Stimulated activated CD4-positive, alpha-beta T cell treated with anti-CD3 and anti-CD28 coated beads, TNF-alpha, amount 100 ng/mL, for 4 hours (primary cell): ENCODE measurements around the gene IFI27L1.
A peak's percentile ranks its signal among the peaks of the same experiment; 100 is the strongest.

Source experiments
- DNase-seq, 3 experiments: peaks; one replicate each; pipeline ENCODE4 v3.0.0-alpha.2; 2020; ENCODE audit warnings: low read depth in 3 of 3

Gene IFI27L1

DNA sequence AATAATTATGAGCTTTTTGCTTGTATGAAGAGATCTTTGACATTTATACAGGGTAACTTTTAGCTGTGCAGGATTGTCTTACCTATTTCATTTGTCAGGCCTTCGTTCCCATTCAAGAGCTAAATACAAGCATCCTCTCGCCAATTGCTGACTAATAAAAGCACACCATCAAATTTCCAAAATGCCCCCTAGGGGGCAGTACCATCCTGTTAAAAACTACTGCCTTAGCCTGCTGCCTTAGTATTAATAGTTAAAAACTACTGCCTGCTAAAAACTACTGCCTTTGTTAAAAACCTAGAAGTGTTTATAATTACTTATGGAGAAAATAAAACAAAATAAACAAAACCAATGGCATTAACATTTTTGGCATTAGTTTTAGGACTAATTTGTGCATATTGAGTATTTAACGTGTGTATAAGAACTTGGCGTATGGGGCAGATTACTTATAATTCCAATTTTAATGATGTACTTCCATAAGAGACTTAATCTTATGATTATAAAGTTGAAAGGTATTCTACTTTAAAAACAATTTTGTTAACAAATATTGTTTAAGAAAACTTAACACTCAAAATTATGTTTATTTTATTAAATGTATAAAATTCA is 51.3 kb downstream of the IFI27L1 start:
- DNase-seq = peak in 1 of 3 experiments; percentile 45

DNA sequence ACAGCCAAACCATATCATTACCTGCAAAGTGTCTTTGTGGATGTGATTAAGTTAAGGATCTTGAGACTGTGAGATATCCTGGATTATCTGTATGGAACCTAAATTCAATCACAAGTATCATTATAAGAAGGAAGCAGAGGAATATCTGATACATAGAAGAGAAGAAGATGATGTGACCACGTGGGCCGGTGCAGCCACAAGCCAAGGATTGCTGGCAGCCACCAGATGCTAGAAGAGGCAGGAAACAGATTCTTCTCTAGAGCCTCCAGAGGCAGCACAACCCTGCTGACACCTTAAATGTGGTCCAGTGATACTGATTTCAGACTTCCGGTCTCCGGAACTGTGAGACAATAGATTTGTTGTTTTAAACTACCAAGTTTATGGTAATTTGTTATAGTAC is 54.4 kb downstream of the IFI27L1 start:
- DNase-seq = no peak

DNA sequence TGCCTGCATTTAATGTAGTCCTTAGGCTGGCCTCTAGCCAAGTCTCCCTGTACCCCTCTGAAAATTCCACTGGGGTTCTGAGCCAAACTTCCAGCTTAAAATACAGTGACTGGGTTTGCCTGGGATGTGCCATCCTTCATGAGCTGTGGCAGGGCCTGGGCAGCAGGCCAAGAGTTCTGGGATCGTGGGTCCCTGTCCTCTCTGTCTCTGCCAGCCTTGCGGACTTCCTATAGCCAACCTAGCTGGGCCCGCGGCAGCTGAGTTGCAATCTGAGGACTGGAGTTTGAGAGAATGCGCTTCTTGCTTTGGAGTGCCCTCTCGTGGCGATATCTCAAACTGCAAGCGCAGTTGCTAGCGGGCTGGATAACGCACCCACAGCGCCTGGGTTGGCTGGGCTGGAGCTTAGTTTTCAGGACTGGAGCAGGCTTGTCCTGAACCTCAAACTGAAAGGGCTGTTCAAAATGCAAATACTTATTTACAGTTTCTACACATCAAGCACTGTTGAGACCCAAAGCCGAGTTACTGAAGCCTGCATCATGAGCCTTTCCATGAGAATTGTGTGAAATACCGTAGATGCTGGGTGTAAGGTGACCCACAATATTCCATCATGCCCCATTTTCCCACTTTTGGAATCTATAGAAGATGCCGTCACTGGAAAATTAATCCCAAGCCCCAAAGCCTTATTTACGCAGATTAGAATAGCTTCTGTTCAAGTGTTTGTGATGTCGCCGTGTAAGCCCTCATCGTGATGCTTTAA is 55.6 kb downstream of the IFI27L1 start:
- peak; percentile 69 to 72 (median 71) for DNase-seq

GRCh38 chr14:94138251-94138650 is 57.1 kb downstream of the IFI27L1 start:
- no peak for DNase-seq

DNA sequence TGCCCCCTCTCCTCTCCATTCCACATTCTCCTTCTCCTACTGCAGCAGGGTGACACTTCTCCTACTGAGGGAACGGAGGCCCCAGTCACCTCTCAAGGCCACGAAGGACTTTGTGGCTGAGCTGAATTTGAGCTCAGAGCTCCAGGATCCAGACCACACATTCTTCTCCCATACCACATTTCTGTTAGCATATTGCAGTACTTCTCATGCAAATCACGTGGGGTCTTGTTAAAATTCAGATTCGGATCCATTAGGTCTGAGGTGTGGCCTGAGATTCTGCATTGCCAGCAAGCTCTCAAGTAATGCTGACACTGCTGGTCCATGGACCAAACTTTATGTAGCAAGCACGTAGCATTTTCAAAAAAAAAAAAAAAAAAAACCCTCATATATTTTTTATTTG is 57.9 kb downstream of the IFI27L1 start:
- DNase-seq = no peak

DNA sequence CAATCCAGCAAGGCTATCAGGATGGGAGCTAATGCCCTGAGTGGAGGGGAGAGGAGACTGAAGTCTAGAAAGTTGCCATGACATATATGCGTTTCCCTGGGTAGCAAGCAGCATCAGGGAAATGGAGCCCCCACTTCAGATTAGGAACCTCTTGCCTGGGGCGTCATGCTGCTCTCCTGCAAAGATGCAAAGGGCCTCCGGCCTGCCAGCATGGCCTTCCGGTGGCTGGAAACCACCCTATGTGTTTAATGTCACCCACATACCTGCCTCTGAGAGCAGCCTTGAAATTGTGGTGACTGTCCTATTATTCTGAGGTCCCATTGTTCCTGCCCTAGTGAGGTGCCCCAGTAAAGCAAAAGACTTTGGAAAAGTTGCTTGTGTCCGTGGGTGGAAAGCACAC is 58.3 kb downstream of the IFI27L1 start:
- no peak for DNase-seq

GRCh38 chr14:94142247-94142646 is 61.1 kb downstream of the IFI27L1 start:
- DNase-seq = no peak

GRCh38 chr14:94142836-94143235 is 61.7 kb downstream of the IFI27L1 start:
- DNase-seq = no peak

DNA sequence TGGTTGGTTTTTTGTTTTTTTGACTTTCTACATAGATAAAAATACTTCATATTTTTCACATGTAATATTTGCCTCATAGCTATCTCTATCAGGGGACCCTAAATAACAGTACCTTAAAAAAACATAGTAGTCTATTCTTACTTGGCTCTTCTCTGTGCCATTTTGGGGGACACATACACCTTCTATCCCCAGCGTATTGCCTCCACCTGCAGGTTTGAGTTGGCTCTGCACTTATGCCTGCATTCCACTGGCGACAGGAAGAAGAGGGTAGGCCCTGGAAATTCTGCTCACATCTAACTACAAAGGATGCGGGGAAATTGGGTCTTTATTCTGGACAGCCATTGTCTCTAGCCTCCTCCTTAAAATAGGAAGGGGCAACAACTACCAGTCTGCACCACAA is 62.1 kb downstream of the IFI27L1 start:
- no peak for DNase-seq

DNA sequence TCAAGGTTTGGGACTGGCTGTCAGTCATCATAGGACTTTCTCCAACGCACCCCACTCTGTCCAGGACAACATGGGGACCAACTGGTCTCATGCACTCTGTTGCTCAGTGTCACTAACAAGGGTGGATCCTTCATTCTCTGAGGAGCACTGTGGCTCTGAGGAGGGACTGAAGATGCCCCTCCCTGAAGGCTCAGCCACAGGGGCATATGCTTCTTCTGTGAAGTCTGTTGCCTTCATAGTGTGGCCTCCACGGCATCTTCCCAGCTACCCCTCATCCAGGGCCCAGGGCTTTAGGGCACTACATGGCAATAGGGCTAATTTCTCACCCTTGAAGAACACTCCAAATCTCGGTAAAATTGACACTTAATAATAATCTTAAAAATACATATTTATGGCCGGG is 62.6 kb downstream of the IFI27L1 start:
- no peak for DNase-seq

DNA sequence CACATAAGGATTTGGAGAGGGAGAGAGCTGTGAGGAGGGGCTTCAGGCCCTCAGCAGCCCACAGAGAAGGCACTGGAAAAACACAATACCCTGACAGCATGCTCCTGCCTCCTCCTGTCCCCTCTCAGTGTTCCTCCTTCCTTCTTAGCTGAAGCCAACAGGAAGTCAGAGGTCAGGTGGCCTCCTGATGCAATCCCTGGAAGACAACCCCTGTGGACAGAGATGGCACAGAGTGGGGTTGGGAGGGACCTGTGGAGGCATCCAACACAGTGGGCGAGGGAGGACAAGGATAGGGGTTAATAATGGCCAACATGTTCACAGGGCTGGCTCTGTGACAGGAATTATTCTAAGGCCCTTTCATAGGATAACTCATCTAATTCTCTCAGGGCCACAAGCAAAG is 63.7 kb downstream of the IFI27L1 start:
- DNase-seq = no peak

DNA sequence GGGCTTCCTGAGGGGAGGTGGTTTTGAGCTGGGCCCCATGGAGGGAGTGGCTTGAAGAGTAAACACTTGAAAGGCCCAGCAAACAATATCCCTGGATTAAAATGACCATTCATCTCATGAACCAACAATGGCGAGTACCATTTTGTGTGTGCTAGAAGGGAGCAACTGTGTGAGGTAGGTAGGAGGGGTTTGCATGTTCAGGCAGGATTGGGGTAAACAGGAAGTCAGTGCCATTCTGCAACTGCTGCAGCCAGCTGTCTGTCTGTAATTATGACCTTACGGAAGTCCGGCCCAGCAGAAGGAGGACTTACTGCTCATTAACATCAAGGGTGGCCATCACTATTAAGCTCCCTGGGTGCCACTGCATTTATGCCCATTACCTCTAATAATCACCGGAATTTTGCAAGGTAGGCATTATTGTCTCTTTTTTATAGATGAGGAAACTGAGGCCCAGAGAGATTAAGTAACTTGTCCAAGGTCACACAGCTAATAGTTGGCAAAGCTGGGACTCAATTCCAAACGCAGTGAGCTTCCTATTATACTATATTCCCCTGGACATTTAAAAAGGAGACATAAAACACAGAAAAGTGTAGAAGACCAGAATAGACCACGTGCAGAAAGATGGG is 64.9 kb downstream of the IFI27L1 start:
- no peak for DNase-seq
